ENCODE data around the gene KCNK7.

KCNK7 gene

GRCh38 chr11:65610404-65610803 is 14.8 kb upstream of the KCNK7 start:
- no peak for DNase-seq

GRCh38 chr11:65609665-65610064 is 14.1 kb upstream of the KCNK7 start:
- no peak for DNase-seq

GRCh38 chr11:65609229-65609628 is 13.6 kb upstream of the KCNK7 start:
- DNase-seq = no peak

- DNase-seq = no peak
Observed at GRCh38 chr11:65607614-65608426, 12.2 kb upstream of the KCNK7 start.

- DNase-seq = no peak
Observed at GRCh38 chr11:65606876-65607613, 11.4 kb upstream of the KCNK7 start.

- no peak for DNase-seq
Observed at GRCh38 chr11:65604258-65604657, 8.7 kb upstream of the KCNK7 start.

GRCh38 chr11:65599955-65600246 is 4.3 kb upstream of the KCNK7 start:
- DNase-seq = no peak

GRCh38 chr11:65599216-65599954 is 3.8 kb upstream of the KCNK7 start:
- no peak for DNase-seq

GRCh38 chr11:65598258-65598699 is 2.7 kb upstream of the KCNK7 start:
- DNase-seq = no peak

GRCh38 chr11:65596520-65596919 is 920 bp upstream of the KCNK7 start:
- DNase-seq = no peak

GRCh38 chr11:65595131-65595530 is 469 bp downstream of the KCNK7 start:
- DNase-seq = no peak

GRCh38 chr11:65593518-65594414 is 1.8 kb downstream of the KCNK7 start:
- DNase-seq = peak; percentile 30

GRCh38 chr11:65592858-65593517 is 2.6 kb downstream of the KCNK7 start:
- DNase-seq = no peak

- no peak for DNase-seq
Observed at GRCh38 chr11:65591939-65592857, 3.4 kb downstream of the KCNK7 start.

- DNase-seq = no peak
Observed at GRCh38 chr11:65590240-65590738, 5.3 kb downstream of the KCNK7 start.

GRCh38 chr11:65589444-65590239 is 6.0 kb downstream of the KCNK7 start:
- no peak for DNase-seq

- DNase-seq = peak; percentile 66
Observed at GRCh38 chr11:65588199-65589054, 7.2 kb downstream of the KCNK7 start.

GRCh38 chr11:65586676-65587075 is 8.9 kb downstream of the KCNK7 start:
- no peak for DNase-seq

GRCh38 chr11:65586247-65586630 is 9.4 kb downstream of the KCNK7 start:
- no peak for DNase-seq

Measured in T-helper 9 cell (primary cell).